ENCODE results near the gene DDRGK1.

- TF ChIP-seq CTCF (conservative IDR thresholded peaks at IDR 0.05; ENCODE audit: low read depth, low read length) (no peak), RAD21 (IDR thresholded peaks at IDR 0.05; ENCODE audit: low read length) (no peak), SMC3 (IDR thresholded peaks at IDR 0.05; ENCODE audit: low read depth, low read length) (no peak), RCOR1 (IDR thresholded peaks at IDR 0.05; ENCODE audit: insufficient replicate concordance, low read length) (no peak), POLR2A (IDR thresholded peaks at IDR 0.05; ENCODE audit: low read depth, low read length) (no peak), BHLHE40 (IDR thresholded peaks at IDR 0.05; ENCODE audit: low read depth, low read length) (no peak), MXI1 (IDR thresholded peaks at IDR 0.05; ENCODE audit: borderline replicate concordance, low read depth, low read length) (no peak), USF2 (IDR thresholded peaks at IDR 0.05; ENCODE audit: low read depth, low read length) (no peak), CEBPB (IDR thresholded peaks at IDR 0.05; ENCODE audit: low read depth, low read length) (no peak), ELK1 (IDR thresholded peaks at IDR 0.05; ENCODE audit: borderline replicate concordance, low read depth, low read length) (no peak), MAFK (IDR thresholded peaks at IDR 0.05; ENCODE audit: low read depth, low read length) (no peak)
These were observed 26.6 kb downstream of the DDRGK1 start for GRCh38 chr20:3177746-3178485.

Data from IMR-90 (cell line).